ENCODE results near the gene CH25H.
A peak's percentile ranks its signal among the peaks of the same experiment; 100 is the strongest.

Gene CH25H

GRCh38 chr10:89233033-89233432, 25.9 kb upstream of the CH25H start:
- no peak for DNase-seq (ENCODE audit: low read depth in 3 of 3, low spot score in 1 of 3)

- DNase-seq (ENCODE audit: low read depth in 3 of 3, low spot score in 1 of 3), result no peak
Observed at GRCh38 chr10:89228962-89229361, 21.8 kb upstream of the CH25H start.

GRCh38 chr10:89228146-89228545, 21.0 kb upstream of the CH25H start:
- DNase-seq (ENCODE audit: low read depth in 3 of 3, low spot score in 1 of 3), result no peak

- no peak for DNase-seq (ENCODE audit: low read depth in 3 of 3, low spot score in 1 of 3)
Observed at GRCh38 chr10:89226891-89227290, 19.8 kb upstream of the CH25H start.

- no peak for DNase-seq (ENCODE audit: low read depth in 3 of 3, low spot score in 1 of 3)
Observed at GRCh38 chr10:89224739-89225443, 17.8 kb upstream of the CH25H start.

GRCh38 chr10:89221919-89222318, 14.8 kb upstream of the CH25H start:
- DNase-seq (ENCODE audit: low read depth in 3 of 3, low spot score in 1 of 3), result no peak

GRCh38 chr10:89219513-89220218, 12.5 kb upstream of the CH25H start:
- no peak for DNase-seq (ENCODE audit: low read depth in 3 of 3, low spot score in 1 of 3)

GRCh38 chr10:89217057-89217990, 10.2 kb upstream of the CH25H start:
- DNase-seq (ENCODE audit: low read depth in 3 of 3, low spot score in 1 of 3), result peak; percentile 20 to 46 (median 25)

GRCh38 chr10:89216056-89216455, 8.9 kb upstream of the CH25H start:
- DNase-seq (ENCODE audit: low read depth in 3 of 3, low spot score in 1 of 3), result no peak

GRCh38 chr10:89215511-89215910, 8.4 kb upstream of the CH25H start:
- no peak for DNase-seq (ENCODE audit: low read depth in 3 of 3, low spot score in 1 of 3)

GRCh38 chr10:89214566-89215165, 7.5 kb upstream of the CH25H start:
- DNase-seq (ENCODE audit: low read depth in 3 of 3, low spot score in 1 of 3), result no peak

GRCh38 chr10:89213191-89213808, 6.2 kb upstream of the CH25H start:
- DNase-seq (ENCODE audit: low read depth in 3 of 3, low spot score in 1 of 3), result no peak

- no peak for DNase-seq (ENCODE audit: low read depth in 3 of 3, low spot score in 1 of 3)
Observed at GRCh38 chr10:89210794-89211425, 3.8 kb upstream of the CH25H start.

- DNase-seq (ENCODE audit: low read depth in 3 of 3, low spot score in 1 of 3), result no peak
Observed at GRCh38 chr10:89209718-89210117, 2.6 kb upstream of the CH25H start.

- no peak for DNase-seq (ENCODE audit: low read depth in 3 of 3, low spot score in 1 of 3)
Observed at GRCh38 chr10:89207801-89208551, 859 bp upstream of the CH25H start.

- no peak for DNase-seq (ENCODE audit: low read depth in 3 of 3, low spot score in 1 of 3)
Observed at GRCh38 chr10:89206402-89207180, 526 bp downstream of the CH25H start.

- no peak for DNase-seq (ENCODE audit: low read depth in 3 of 3, low spot score in 1 of 3)
Observed at GRCh38 chr10:89204621-89205185, 2.4 kb downstream of the CH25H start.

GRCh38 chr10:89203237-89203636, 3.9 kb downstream of the CH25H start:
- no peak for DNase-seq (ENCODE audit: low read depth in 3 of 3, low spot score in 1 of 3)

GRCh38 chr10:89202033-89202425, 5.1 kb downstream of the CH25H start:
- no peak for DNase-seq (ENCODE audit: low read depth in 3 of 3, low spot score in 1 of 3)

Measured in stimulated activated CD4-positive, alpha-beta T cell treated with anti-CD3 and anti-CD28 coated beads, TNF-alpha, amount 100 ng/mL, for 1 hour (primary cell).